Stimulated activated CD4-positive, alpha-beta T cell treated with anti-CD3 and anti-CD28 coated beads, Interleukin-1b, Interleukin-23, amount 100 ng/mL, for 48 hours (primary cell): Measurements from ENCODE around the gene RBM17.
A peak's percentile ranks its signal among the peaks of the same experiment; 100 is the strongest.
"Not testable (repeated sequence)": the region's sequence is repeated elsewhere in the genome, so short reads cannot be mapped to it uniquely, and the experiment has no call there.

Source experiments
- DNase-seq: peaks from one replicate; pipeline ENCODE4 v3.0.0-alpha.2; 2020

The RBM17 gene

GRCh38 chr10:6163364-6164270, 74.8 kb downstream of the RBM17 start:
- peak; percentile 91 for DNase-seq

- no peak for DNase-seq
Measured at GRCh38 chr10:6164271-6165095, 75.6 kb downstream of the RBM17 start.

- no peak for DNase-seq
Measured at GRCh38 chr10:6165221-6165725, 76.4 kb downstream of the RBM17 start.

- DNase-seq: not testable (repeated sequence)
Measured at GRCh38 chr10:6165933-6166332, 77.1 kb downstream of the RBM17 start.
